RWPE1 (cell line): Measurements from ENCODE around the gene RABL2B.
"Not testable (repeated sequence)": the region's sequence is repeated elsewhere in the genome, so short reads cannot be mapped to it uniquely, and the experiment has no call there.

Experiments used
- CTCF ChIA-PET: fragments of 350-600 bp; sonication (Branson Sonifier 250); formaldehyde crosslinking; extraction: SDS; loops from one replicate; lab custom pipeline; 2021; lab: Yijun Ruan, JAX
- POLR2A ChIA-PET: fragments of 400-600 bp; formaldehyde crosslinking; extraction: SDS; loops from one replicate; lab custom pipeline; 2020; ENCODE audit warnings: antibody characterized with exemption; ENCODE audit not compliant: low non-redundant PET; lab: Yijun Ruan, JAX
- DNase-seq: peaks from one replicate; pipeline ENCODE4 v3.0.0; 2012; ENCODE audit warnings: low spot score
- H3K27ac ChIP-seq: fragments of 450-650 bp; 2 replicates; pipeline ENCODE4 v1.5.1; 2017
- TF ChIP-seq, protein P1 (sequence below): fragments of 450-650 bp; conservative IDR thresholded peaks from 2 replicates; pipeline ENCODE4 v1.5.1; 2017; ENCODE audit warnings: low read depth, mild to moderate bottlenecking

Gene RABL2B

DNA sequence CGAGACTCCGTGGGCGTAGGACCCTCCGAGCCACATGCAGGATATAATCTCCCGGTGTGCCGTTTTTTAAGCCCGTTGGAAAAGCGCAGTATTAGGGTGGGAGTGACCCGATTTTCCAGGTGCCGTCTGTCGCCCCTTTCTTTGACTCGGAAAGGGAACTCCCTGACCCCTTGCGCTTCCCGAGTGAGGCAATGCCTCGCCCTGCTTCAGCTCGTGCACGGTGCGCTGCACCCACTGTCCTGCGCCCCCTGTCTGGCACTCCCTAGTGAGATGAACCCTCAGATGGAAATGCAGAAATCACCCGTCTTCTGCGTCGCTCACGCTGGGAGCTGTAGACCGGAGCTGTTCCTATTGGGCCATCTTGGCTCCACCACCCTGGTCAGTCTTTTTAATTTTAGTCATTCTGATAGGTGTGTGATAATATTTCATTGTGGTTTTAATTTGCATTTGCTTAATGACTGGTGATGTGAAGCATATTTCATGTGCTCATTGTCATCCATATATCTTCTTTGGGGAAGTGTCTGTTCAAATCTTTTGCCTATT lies 26.4 kb downstream of the RABL2B start:
- DNase-seq, POLR2A ChIA-PET: not testable (repeated sequence)
- TF ChIP-seq, protein P1, sequence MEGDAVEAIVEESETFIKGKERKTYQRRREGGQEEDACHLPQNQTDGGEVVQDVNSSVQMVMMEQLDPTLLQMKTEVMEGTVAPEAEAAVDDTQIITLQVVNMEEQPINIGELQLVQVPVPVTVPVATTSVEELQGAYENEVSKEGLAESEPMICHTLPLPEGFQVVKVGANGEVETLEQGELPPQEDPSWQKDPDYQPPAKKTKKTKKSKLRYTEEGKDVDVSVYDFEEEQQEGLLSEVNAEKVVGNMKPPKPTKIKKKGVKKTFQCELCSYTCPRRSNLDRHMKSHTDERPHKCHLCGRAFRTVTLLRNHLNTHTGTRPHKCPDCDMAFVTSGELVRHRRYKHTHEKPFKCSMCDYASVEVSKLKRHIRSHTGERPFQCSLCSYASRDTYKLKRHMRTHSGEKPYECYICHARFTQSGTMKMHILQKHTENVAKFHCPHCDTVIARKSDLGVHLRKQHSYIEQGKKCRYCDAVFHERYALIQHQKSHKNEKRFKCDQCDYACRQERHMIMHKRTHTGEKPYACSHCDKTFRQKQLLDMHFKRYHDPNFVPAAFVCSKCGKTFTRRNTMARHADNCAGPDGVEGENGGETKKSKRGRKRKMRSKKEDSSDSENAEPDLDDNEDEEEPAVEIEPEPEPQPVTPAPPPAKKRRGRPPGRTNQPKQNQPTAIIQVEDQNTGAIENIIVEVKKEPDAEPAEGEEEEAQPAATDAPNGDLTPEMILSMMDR: peak; percentile 49
- H3K27ac ChIP-seq: peak overlapping the region; percentile 75
- CTCF ChIA-PET: interaction anchor here (0.6 kb wide), 1 partner anchor 72 kb away, joined by 3 read pairs; no protein-coding TSS in a partner anchor

DNA sequence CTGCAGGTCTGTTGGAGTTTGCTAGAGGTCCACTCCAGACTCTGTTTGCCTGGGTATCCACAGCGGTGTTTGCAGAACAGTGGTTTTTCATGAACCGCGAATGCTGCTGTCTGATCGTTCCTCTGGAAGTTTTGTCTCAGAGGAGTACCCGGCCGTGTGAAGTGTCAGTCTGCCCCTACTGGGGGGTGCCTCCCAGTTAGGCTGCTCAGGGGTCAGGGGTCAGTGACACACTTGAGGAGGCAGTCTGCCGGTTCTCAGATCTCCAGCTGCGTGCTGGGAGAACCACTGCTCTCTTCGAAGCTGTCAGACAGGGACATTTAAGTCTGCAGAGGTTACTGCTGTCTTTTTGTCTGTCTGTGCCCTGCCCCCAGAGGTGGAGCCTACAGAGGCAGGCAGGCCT lies 27.0 kb downstream of the RABL2B start:
- H3K27ac ChIP-seq, CTCF ChIA-PET, DNase-seq, POLR2A ChIA-PET: not testable (repeated sequence)

DNA sequence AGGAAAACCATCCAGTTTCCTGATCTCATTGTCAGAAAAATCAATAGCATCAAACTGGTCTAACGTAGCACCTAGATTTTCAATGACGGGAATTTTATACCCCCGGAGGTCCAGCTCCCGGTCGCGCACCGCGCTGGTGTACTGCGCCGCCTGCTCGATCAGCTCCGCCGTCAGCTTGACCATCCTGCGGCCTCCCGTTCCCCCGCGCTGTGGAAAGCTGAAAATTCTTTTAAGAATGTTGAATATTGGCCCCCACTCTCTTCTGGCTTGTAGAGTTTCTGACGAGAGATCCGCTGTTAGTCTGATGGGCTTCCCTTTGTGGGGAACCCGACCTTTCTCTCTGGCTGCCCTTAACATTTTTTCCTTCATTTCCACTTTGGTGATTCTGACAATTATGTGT lies 28.2 kb downstream of the RABL2B start:
- H3K27ac ChIP-seq, DNase-seq, CTCF ChIA-PET, POLR2A ChIA-PET: not testable (repeated sequence)

DNA sequence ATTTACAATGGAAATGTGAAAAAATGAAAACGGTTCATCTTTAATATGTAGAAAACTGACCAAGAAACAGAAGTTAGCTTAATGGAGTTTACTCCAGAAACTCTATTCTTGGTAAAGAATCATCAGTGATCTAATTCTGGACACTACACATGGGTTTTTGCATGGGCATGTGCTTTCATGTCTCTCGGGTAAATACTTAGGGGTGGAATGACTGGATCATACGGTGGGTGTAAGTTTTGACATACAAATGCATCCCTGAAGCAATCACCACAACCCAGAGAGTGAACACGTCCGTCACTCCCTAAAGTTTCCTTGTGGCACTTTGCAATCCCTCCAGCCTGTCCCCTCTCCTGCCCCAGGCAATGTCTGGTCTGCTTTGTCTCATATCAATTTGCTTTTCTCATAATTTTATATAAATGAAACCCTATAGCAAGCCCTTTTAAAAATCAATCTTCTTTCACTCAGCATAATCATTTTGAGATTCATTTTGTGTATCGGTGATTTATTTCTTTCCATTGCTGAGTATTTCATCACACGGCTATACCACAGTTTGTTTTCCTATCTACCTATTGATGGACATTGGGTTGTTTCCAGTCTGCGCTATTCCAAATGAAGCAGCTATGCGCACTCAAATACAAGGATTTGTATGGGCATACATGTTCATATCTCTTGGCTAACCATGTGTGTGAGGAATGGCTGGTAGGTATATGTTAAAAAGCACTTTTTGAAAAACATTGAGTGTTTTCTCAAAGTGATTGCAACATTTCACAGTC lies 33.9 kb downstream of the RABL2B start:
- DNase-seq, CTCF ChIA-PET, H3K27ac ChIP-seq, POLR2A ChIA-PET: not testable (repeated sequence)

DNA sequence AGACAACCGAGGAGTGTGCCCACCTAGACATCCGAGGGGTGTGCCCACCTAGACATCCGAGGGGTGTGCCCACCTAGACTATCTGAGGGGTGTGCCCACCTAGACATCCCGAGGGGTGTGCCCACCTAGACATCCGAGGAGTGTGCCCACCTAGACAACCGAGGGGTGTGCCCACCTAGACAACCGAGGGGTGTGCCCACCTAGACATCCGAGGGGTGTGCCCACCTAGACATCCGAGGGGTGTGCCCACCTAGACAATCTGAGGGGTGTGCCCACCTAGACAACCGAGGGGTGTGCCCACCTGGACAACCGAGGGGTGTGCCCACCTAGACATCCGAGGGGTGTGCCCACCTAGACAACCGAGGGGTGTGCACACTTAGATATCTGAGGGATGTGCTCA lies 34.8 kb downstream of the RABL2B start:
- DNase-seq, POLR2A ChIA-PET, H3K27ac ChIP-seq, CTCF ChIA-PET: not testable (repeated sequence)

DNA sequence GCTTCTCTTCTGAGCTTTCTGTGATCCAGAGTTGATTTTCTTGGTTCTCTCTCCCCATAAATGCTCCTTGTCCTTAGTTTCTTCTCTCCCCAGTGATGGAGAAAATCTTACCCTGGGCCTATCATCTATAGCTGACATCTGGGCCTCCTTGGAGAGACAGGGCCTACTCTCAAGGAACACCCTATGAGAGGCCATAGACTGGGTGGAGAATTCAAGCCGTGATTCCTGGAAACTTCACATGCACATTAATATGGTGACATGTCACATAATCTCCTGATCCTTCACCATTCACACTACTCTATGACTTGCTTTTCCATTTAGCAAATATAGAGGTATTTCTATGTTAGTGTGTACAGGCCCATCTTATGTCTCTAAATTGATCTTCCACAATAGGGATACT lies 35.9 kb downstream of the RABL2B start:
- DNase-seq, H3K27ac ChIP-seq, CTCF ChIA-PET, POLR2A ChIA-PET: not testable (repeated sequence)

DNA sequence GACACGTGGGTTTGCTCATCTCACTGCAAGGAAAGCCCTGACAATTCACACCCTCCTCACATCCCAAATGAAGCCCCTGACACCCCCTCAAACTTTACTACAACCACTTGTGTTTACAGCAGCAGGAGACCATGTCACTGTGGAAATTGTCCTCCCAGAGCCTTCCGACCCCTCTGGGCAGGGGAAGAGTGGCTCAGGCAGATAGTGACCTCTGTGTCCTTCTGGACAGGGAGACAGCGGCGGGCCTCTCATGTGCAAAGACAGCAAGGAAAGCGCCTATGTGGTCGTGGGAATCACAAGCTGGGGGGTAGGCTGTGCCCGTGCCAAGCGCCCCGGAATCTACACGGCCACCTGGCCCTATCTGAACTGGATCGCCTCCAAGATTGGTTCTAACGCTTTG lies 39.0 kb downstream of the RABL2B start:
- DNase-seq, CTCF ChIA-PET, H3K27ac ChIP-seq, POLR2A ChIA-PET: not testable (repeated sequence)

DNA sequence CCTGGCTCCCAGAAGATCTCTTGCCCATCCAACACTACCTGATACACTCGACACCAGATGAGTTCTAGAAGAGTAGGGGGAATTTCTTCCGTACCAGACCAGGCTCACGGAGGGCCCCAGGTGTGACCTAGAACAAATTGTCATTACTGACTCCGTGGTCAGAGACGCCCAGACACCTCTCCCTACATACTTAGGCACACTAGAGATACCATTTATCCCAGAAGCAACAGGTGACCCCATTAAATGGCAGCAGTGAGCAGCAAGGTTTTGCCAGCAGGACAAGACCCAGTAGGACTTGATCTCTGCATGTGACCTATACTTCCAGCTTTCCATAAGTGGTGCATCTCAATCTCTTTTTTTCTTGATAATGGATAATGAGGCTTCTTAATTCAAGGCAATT lies 42.7 kb downstream of the RABL2B start:
- H3K27ac ChIP-seq, DNase-seq, CTCF ChIA-PET, POLR2A ChIA-PET: not testable (repeated sequence)

DNA sequence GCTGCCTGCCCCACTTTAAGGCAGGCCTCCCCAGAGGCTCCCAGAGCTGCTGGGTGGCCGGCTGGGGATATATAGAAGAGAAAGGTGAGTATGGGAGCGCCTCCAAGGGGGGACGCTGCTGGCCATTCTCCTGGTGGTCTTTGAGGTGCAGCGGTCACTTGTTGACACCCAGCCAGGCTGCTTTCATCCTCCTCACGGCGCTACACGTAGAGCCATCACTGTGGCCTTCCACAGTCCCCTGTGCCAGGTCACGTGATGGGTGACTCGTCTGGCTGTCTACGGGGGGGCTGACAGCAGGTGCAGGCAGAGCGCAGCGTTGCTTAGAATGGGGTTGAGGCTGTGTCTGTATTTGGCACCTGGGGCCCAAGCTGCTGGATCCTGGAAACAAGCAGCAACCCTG lies 43.5 kb downstream of the RABL2B start:
- ChIA-PET CTCF (no interaction called here), POLR2A (no interaction called here)
- H3K27ac ChIP-seq: no peak overlapping the region
- DNase-seq: no peak
- TF ChIP-seq, protein P1: no peak

DNA sequence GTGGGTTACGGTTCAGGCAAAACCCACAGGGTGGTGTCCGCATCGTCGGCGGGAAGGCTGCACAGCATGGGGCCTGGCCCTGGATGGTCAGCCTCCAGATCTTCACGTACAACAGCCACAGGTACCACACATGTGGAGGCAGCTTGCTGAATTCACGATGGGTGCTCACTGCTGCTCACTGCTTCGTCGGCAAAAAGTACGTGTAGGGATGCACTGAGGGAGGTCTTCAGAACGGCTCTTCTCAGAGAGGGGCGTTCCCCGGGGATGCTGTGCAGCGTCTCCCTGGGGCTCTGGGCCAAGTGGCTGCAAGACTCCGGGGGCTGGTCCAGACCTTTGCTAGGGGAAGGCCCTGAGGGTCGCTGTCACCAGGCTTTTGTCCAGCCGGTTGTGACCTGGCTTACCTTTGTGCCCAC lies 44.2 kb downstream of the RABL2B start:
- no peak overlapping the region for H3K27ac ChIP-seq
- TF ChIP-seq, protein P1: no peak
- ChIA-PET CTCF (no interaction called here), POLR2A (no interaction called here)
- DNase-seq: no peak
